Panc1 (cell line): ENCODE measurements around the gene MYO5B. TPM values are rescaled to one million over a fixed set of nuclear protein-coding genes. Genes with fewer than 3 reads are reported as not detected.

Experiments used
- ATAC-seq: fragments of 200-7000 bp; cut with Tn5 transposase; 2 replicates; pipeline ENCODE4 v1.9.1; 2020; ENCODE audit warnings: mild to moderate bottlenecking, moderate library complexity
- BruUV-seq: library from RNA; stranded (reverse); fragments of 400-500 nt; replicated peaks from 2 replicates; lab custom pipeline; 2021; lab: Mats Ljungman, UMichigan
- CTCF ChIA-PET: fragments of 300-600 bp; sonication (Branson Sonifier 250); formaldehyde crosslinking; loops from one replicate; lab custom pipeline; 2022; ENCODE audit warnings: antibody characterized with exemption; lab: Charles Lee
- POLR2A ChIA-PET: fragments of 300-600 bp; sonication (Branson Sonifier 250); formaldehyde crosslinking; loops from one replicate; lab custom pipeline; 2022; ENCODE audit warnings: antibody characterized with exemption; lab: Charles Lee
- DNase-seq: peaks from one replicate; pipeline ENCODE4 v3.0.0-alpha.2; 2010; ENCODE audit warnings: low read depth, low spot score
- H3K27ac ChIP-seq: 2 replicates; pipeline ENCODE4 v1.5.1; 2011; ENCODE audit warnings: mild to moderate bottlenecking, low read length, inconsistent platforms
- H3K27me3 ChIP-seq: fragments of 200-500 bp; sonication (Bioruptor generic); 2 replicates; pipeline ENCODE4 v1.6.0; 2014; ENCODE audit warnings: low read length, inconsistent platforms; ENCODE audit not compliant: control insufficient read depth, insufficient read depth
- H3K36me3 ChIP-seq: fragments of 200-500 bp; sonication (Bioruptor generic); 2 replicates; pipeline ENCODE4 v1.5.1; 2014; ENCODE audit warnings: inconsistent platforms, mild to moderate bottlenecking, low read length, moderate library complexity; ENCODE audit not compliant: control insufficient read depth, insufficient read depth
- H3K4me1 ChIP-seq: 2 replicates; pipeline ENCODE4 v1.5.1; 2011; ENCODE audit warnings: inconsistent platforms, mild to moderate bottlenecking, low read length, moderate library complexity; ENCODE audit not compliant: control insufficient read depth, insufficient read depth
- H3K4me3 ChIP-seq, 2 experiments: 2 replicates each; pipeline ENCODE4 v1.5.1; 2011 to 2012; ENCODE audit warnings: low read depth in 2 of 2, low read length in 2 of 2, mild to moderate bottlenecking in 2 of 2, inconsistent platforms in 1 of 2, moderate library complexity in 1 of 2
- H3K9me3 ChIP-seq: fragments of 200-500 bp; sonication (Bioruptor generic); 2 replicates; pipeline ENCODE4 v1.5.1; 2014; ENCODE audit warnings: low read depth, mild to moderate bottlenecking, inconsistent platforms, low read length, moderate library complexity; ENCODE audit not compliant: control insufficient read depth, insufficient read depth
- CTCF ChIP-seq: fragments of 450-650 bp; IDR thresholded peaks from 2 replicates; pipeline ENCODE4 v1.5.1; 2017; ENCODE audit warnings: mild to moderate bottlenecking
- POLR2AphosphoS5 ChIP-seq: IDR thresholded peaks from 2 replicates; pipeline ENCODE4 v1.6.1; 2012; ENCODE audit warnings: mild to moderate bottlenecking, low read depth, low read length, moderate library complexity
- REST ChIP-seq, 2 experiments: IDR thresholded peaks; 2 replicates each; pipeline ENCODE4 v1.6.1; 2011 to 2012; ENCODE audit warnings: low read depth in 2 of 2, control low read depth in 1 of 2, low read length in 1 of 2, mild to moderate bottlenecking in 1 of 2, moderate library complexity in 1 of 2; ENCODE audit not compliant: insufficient read depth in 1 of 2
- SIN3A ChIP-seq: IDR thresholded peaks from 2 replicates; pipeline ENCODE4 v1.6.1; 2012; ENCODE audit warnings: low read depth, mild to moderate bottlenecking, low read length, moderate library complexity, borderline replicate concordance; ENCODE audit not compliant: insufficient read depth
- TCF7L2 ChIP-seq: IDR thresholded peaks from 2 replicates; pipeline ENCODE4 v1.6.1; 2011; ENCODE audit warnings: mild to moderate bottlenecking, low read depth, low read length, inconsistent platforms
- in situ Hi-C: cut with HindIII; loops from 2 replicates; pipeline ENCODE4 v1.10.0; 2016; ENCODE audit warnings: low sequenced_read_pairs, low pct_unique_long_range_greater_than_20kb
- intact Hi-C: fragments of 100-400 bp; cut with micrococcal nuclease; formaldehyde crosslinking; loops from one replicate; pipeline ENCODE4 v1.10.0; 2022; ENCODE audit not compliant: unreplicated experiment
- total RNA-seq: library from RNA; stranded (reverse); gene quantifications from one replicate; pipeline ENCODE4 v1.2.1, GENCODE V29; 2021; ENCODE audit not compliant: unreplicated experiment

MYO5B gene
- total RNA-seq, 1 experiment from 2014 or later, result 0.31 TPM

GRCh38 chr18:49955263-49955662, 239.7 kb downstream of the MYO5B start:
- in situ Hi-C loops (no loop called here), intact Hi-C loops (no loop called here)
- H3K4me3 ChIP-seq, result no peak overlapping the region
- no peaks in the 10 kb centered on the region; the same call in 1 of the 2 replicates for H3K27me3 ChIP-seq
- no TSS peak for BruUV-seq
- no peak for ATAC-seq
- no peaks in the 10 kb centered on the region for H3K9me3 ChIP-seq
- ChIA-PET POLR2A (no interaction called here), CTCF (no interaction called here)
- no peaks in the 10 kb centered on the region for H3K36me3 ChIP-seq
- TF ChIP-seq TCF7L2 (no peak), SIN3A (no peak)
- no peaks in the 10 kb centered on the region for H3K4me1 ChIP-seq
- no peak overlapping the region for H3K27ac ChIP-seq
- no peak for DNase-seq

DNA sequence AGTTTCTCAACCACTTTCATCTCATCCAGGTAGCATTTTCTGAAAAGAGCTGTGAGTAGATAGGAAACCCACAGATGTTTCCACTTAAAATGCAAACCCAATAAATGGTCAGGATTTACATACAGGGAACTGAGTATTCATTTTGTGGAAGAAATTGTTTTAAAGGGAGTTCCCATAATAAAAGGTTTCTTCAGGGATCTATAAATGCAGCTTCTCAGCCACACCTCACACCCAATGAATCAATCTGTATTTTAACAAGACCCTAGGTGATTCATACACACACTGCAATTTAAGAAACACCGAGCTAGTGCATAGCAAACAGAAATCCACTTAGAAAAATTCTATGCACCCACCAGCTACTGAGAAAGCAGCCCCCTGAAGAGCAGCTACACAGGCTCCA, 241.6 kb downstream of the MYO5B start:
- no peaks in the 10 kb centered on the region for H3K4me1 ChIP-seq
- intact Hi-C loops, result no loop called here
- no peak overlapping the region for H3K4me3 ChIP-seq
- no peaks in the 10 kb centered on the region; the same call in 1 of the 2 replicates for H3K27me3 ChIP-seq
- ChIA-PET CTCF (no interaction called here), POLR2A (no interaction called here)
- H3K36me3 ChIP-seq, result no peaks in the 10 kb centered on the region
- no peak overlapping the region for H3K27ac ChIP-seq
- no TSS peak for BruUV-seq
- in situ Hi-C loops, result no loop called here
- DNase-seq (no peak), ATAC-seq (no peak)
- TF ChIP-seq POLR2AphosphoS5 (no peak), SIN3A (no peak), CTCF (no peak), REST (IDR thresholded peaks at IDR 0.05; ENCODE audit: insufficient read depth in 1 of 2, low read depth in 2 of 2, low read length in 1 of 2) (no peak), TCF7L2 (no peak)
- no peaks in the 10 kb centered on the region for H3K9me3 ChIP-seq

DNA sequence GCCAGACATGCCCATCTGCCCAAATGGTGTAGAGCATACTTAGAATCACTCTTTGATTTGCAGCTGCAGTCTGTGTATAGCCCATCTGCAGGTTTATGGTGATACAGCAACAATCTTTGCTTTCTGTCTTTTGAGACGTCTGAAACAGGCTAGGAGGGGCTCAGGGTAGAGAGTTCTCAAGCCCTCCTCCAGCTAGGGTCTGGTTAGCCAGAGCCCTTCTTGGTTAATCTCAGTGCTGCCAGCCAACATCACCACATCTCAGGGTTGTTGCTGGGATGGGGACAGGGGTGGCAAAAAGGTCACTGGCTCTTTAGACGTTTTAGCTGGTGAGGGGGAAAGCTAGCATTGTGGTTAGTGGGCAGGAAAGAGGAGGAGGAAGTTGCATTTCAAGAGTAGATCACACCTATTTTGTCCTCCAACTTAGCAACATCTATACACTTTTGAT, 245.0 kb downstream of the MYO5B start:
- H3K27me3 ChIP-seq, result no peaks in the 10 kb centered on the region; the same call in 1 of the 2 replicates
- CTCF ChIA-PET, result no interaction called here
- no TSS peak for BruUV-seq
- no peaks in the 10 kb centered on the region for H3K9me3 ChIP-seq
- DNase-seq, result no peak
- in situ Hi-C loops (no loop called here), intact Hi-C loops (no loop called here)
- H3K4me1 ChIP-seq, result no peaks in the 10 kb centered on the region
- ATAC-seq, result no peak
- no peak overlapping the region for H3K4me3 ChIP-seq
- H3K27ac ChIP-seq, result no peak overlapping the region
- no peaks in the 10 kb centered on the region for H3K36me3 ChIP-seq
- POLR2A ChIA-PET, result no interaction called here
- TF ChIP-seq POLR2AphosphoS5 (no peak), TCF7L2 (no peak), REST (IDR thresholded peaks at IDR 0.05; ENCODE audit: insufficient read depth in 1 of 2, low read depth in 2 of 2, low read length in 1 of 2) (no peak), CTCF (no peak), SIN3A (no peak)
